Fibroblast of the conjunctiva (primary cell): ENCODE data around the gene TDRD9.
"Not testable (repeated sequence)": the region's sequence is repeated elsewhere in the genome, so short reads cannot be mapped to it uniquely, and the experiment has no call there.

ENCODE experiments used
- DNase-seq: peaks from one replicate; pipeline ENCODE4 v3.0.0-alpha.2; 2010; ENCODE audit warnings: low read depth

The TDRD9 gene

DNA sequence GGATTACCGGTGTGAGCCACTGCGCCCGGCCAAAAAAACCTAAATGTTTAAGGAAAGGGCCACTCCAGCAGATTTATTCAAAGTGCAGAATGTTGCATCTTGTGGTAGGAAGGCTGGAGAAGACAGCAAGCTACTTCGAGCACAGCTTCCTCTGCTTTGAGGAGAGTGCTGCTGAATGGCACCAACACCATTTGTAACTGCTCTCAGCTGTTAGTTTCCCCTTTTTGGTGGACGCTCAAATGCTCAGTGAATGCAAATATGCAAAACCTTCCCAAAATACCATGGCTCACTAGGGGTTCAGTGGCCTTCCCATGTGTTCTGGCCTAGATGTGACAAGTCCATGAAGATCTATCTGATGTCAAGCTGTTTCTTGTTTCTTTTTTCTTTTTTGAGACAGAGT is 2.9 kb upstream of the TDRD9 start:
- no peak for DNase-seq

DNA sequence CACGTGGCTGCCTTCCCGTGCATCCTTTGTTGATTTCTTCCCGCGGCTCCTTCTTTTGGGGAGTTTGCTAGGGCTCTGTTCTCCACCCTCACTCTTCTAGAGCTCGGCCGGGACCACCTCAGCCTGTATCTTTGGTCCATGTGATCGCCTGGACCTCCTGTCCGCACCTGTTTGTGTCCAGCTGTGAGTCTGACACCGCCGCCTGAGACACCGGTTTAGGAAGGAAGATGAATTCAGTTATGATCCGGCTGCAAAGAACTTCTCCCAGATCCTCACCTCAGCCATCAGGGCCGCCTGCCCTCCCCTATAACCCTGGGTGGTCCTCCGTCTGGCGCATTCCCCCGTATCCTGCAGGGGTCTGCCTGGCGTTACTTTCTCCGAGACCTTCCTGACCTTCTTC is 690 bp upstream of the TDRD9 start:
- DNase-seq = no peak

DNA sequence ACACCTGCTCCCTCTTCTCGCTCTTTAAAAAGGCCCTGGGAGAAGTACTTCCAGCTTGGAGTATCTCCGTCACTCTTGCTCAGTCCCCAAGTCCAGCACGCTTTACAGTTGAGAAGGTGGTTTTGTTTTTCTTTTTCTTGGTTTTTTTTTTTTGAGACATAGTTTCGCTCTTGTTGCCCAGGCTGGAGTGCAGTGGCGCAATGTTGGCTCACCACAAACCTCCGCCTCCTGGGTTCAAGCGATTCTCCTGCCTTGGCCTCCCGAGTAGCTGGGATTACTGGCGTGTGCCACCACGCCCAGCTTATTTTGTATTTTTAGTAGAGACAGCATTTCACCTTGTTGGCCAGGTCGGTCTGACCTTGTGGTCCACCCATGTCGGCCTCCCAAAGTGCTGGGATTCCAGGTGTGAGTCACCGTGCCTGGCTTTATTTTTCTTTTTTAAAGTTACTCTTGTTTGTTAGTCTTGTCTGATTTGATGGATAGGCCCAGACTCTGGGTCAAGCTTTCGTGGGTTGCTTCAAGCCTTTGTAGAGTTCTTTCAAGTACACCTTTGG is 1.9 kb downstream of the TDRD9 start:
- no peak for DNase-seq

DNA sequence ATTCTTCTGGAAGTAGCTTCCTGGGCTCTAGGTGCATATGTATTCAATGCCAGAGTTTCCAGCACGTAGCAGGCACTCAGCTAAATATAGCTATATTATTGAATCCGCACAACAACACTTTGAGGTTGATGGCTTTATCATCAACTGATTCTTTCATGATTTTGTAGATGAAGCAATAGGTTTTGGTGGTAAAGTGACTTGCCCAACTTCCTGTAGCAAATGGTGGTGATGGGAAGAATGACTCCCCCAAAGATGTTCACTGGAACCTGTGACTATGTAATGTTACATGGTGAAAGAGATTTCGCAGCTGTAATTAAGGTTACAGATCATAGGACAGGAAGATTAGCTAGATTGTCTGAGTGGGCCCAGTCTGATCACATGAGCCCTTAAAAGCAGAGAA is 3.2 kb downstream of the TDRD9 start:
- DNase-seq = no peak

DNA sequence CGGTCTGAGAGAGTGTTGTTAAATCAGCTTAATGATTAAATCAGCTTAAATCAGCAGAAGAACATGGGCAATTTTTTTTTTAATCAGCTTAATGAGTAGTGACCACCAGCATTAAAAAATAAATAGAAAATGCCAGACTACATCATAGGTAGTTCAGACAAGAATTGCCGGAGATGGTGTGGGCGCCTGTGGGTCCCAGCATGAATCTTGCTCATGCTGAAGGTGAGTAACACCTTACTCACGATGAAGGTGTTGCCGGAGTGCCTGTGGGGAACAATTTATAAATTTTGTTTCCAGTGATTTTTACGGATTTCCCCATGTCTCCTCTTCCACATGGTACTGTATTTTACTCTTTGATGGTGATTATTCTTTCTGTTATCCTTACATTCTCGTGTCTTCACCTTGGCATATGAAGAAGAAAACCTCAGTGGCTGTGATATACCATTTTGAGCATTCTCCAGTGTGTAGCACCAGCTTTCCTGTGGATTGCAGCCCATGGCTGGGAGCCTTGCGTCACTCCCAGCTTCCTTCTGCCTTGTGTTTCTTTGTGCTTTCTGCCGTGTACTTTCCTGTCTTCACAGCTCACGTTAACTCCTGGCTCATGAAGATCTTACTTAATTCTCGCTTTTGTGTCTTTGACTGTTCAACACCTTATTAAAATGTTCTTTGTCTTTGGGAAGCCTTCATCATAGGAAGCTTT is 4.7 kb downstream of the TDRD9 start:
- no peak for DNase-seq

DNA sequence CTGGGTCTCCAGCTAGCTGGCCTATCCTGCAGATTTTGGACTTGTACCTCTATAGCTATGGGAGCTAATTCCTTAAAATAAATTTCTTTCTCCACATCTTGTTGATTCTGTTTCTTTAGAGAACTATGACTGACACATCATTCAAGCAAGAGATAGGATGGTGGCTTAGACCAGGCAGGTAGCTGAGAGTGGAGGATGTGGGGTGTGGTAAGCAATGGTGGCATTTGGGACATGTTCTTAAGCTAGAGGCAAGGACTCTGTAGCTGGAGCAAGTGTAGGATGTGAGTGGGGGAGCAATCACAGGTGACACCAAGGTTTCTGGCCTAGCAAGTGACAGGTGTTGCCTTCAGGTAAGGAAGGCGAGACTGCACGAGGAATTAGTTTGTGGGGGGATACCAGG is 6.8 kb downstream of the TDRD9 start:
- no peak for DNase-seq

DNA sequence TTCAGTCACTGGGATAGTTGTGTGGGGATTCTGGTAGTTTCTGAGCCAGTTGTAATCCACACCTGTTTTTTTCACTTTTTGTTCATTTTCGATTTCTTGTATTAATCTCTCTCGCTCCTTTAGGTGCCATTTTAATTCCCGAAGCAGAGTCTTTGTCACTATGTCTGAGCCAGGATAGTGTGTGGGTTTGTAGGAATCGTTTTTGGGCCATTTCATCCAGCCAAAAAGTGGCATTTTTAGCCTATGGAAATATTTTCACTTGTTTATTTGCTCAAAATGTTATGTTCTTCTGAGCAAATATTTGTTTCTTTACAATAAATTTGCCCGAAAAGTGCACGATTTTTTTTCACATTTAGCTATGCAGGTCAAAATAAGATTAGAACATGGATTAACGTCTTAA is 13.2 kb downstream of the TDRD9 start:
- DNase-seq = no peak

DNA sequence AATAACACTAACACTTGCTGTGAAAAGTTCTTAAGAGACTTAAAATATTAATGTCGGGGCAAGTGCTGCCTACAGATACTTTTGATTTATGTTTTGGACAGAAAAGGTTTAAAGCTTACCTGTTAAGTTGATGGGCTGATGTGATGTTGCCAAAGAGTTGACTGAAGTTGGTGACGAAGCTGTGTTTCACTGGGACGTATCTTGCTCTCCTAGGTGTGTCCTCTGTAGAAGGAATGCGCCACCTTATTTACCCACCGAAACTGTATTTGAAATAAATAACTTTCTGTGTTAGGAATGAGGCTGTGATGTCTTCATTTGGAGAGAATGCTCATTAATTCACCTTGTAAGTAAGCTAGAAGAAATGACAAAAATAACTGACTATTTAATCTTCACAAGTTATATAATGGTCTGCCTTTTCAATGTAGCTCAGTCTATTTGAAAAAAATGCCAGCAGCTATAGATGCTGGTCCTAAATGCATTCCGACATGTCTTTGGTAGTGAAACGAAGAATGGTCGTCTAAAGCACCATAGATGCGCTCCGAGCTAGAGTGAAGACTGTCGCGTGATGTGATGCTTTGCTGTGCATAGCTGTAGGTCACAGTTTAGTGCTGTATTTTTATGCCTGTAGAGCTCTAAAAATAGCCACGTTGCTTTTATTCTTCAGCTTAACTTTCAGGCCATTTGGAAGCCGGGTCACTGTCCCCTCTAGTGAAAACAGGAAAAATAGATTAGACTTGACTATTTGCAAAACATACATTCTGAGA is 13.9 kb downstream of the TDRD9 start, which contains the start of gene RD3L:
Gene RD3L (minus strand): TSS at position 557 of the 764 bp plus-strand sequence. CDS start 834 bp downstream, outside the sequence.
- DNase-seq = no peak

DNA sequence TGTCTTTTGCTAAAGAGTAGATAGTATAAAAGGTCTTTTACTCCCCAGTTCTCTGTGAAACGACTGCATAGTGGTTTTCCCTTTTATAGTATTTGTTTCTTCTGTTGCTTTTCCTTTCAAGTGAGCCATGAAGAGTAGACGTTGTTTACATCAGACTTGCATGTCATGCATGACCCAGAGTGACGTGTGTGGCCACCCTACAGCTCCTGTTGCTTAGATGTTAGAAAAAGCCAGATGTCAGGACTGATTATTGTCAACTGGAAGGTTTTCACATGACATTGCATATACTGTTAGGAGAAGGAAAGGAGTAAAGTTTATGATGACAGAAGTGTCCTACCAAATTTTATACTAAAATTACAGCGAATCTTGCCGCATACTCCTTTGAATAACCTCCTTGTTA is 15.4 kb downstream of the TDRD9 start:
- no peak for DNase-seq

DNA sequence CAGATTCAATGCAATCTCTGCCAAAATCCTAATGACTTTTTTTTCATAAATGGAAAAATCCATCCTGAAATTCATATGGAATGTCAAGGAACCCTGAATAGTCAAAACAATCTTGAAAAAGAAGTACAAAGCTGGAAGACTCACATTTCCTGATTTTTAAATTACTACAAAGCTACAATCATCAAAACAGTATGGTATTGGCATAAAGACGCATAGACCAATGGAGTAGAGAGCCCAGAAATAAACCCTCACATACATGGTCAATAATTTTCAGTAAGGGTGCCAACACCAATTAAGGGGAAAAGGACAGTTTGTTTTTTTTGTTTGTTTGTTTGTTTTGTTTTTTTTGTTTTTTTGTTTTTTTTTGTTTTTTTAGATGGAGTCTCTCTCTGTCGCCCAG is 18.7 kb downstream of the TDRD9 start:
- no peak for DNase-seq

DNA sequence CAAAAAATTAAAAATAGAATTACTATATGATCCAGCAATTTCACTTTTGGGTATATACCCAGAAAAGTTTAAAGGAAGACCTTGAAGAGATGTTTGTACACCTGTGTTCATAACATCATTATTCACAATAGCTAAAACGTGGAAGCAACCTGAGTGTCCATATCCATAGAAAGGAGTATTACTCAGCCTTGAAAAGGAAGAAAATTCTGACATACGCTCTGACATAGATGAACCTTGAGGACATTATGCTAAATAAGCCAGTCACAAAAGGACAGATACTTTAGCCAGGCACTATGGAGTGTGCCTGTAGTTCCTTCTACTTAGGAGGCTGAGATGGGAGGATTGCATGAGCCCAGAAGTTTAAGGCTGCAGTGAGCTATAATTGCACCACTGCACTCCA is 20.2 kb downstream of the TDRD9 start:
- DNase-seq = no peak

DNA sequence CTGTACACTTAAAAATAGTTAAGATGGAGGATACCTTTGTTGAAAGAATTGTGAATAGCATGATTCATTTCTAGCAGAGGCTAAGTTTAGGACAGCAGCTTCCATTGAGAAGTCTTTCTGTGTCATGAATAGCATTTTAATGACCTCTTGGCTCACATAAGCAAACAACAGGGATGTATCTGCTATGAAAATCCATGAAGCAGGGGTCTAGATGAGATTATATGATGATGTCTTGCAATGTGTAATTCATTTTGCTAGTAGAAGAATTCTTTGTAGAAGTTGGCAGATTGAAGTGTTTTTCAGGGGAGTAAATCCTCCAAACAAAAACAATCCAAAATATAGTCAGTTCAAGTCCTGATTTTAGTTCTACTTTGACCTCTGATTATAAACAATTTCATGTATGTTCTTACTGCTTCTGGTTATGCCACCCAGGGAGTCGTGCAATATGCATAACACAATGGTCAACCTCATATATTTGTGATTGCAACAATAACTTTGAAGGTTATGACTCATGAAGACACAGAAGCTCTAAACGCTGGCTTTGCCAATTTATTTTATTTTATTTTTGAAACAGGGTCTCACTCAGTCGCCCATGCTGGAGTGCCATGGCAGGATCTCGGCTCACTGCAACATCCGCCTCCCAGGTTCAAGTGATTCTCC is 21.0 kb downstream of the TDRD9 start:
- DNase-seq = no peak

DNA sequence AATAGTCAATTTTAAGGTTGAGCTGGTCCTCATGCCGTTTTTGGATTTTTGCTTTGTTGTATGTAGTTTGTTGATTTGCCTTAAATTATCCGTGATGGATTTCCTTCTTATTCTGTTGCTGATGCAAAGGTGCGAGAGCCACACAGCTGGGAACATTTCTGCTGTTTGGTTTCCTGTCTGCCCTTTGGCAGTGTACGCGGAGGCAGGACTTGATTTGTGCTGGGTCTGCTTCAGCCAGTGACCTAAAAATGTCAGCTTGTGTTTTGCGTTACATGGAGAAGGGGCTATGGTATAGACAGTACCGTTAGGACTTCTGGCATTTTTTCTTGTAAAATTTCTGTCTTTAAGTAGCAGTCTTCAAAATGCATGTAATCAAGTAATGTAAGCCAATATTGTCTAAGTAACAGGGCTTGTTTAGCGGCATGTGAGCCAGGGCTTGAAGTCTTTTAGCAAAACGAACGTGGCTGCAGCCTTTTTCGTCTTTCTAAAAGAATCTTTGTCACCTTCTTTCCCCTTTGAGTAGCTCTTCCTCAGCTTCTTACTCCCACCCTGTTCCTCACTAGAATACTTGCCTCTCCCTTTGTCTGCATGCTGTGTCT is 32.3 kb downstream of the TDRD9 start:
- DNase-seq = no peak

DNA sequence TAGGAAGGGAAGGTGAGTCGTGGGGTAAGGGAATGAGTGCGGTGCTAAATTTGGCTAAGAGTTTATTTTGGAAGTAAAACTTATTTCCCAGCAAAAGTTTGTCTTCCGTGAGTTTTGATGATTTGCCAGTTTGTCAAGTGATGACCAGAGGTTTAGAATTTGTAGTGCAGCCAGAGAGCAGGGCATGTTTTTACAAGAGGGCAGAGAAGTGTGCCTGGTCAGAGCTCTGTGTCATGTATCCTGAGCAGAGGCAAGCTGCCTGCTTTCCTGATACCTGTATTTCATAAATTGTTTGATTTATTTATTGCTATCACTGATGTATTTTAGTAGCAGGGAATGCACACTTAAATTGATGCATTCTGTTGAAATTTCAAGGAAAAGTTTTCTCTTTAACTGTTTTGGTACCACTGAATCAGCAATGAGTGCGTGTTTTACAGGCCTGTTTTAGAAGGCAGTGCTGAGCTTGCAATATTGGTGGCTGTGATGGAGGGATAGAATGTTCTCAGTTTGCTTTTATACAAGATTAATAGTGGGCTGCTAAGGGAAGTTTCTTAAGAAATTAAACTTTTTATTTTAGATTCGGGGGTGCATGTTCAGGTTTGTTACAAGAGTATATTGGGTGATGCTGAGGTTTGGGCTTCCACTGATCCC is 33.8 kb downstream of the TDRD9 start:
- DNase-seq = no peak

DNA sequence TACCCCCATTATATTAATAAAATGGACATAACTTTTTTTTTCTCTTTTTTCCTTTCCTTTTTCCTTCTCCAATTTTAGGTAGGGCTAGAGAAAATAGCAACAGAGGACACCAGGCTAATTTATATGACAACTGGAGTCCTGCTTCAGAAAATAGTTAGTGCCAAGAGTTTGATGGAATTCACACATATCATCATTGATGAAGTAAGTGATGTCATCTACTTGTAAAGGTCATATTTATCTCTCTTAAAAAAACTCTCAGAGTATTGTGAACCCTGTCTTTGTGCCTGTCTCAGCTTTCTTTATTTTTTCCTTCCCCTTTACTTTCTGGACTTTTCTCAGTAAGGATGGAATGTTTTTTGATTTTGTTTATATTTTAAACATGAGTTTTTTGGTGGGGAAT is 38.4 kb downstream of the TDRD9 start:
- DNase-seq = no peak

DNA sequence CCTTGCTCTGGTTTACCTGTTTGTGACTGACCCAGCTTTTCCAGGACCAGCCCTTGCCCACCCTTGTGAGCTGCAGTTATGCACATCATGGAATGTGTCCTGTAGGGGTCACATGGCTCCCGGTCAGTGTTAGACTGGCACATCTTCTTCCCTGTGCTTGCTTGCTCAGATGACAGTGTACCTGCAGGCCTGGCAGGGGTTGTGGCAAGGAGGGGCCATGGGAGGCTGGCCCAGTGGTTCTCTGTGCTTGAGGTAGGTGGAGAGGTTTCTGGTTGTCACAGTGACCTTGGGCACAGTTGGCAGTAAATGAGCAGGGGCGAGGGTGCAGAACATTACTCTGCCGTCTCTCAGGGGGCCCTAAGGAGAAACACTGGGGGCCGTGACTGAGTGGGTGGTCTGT is 41.7 kb downstream of the TDRD9 start:
- no peak for DNase-seq

DNA sequence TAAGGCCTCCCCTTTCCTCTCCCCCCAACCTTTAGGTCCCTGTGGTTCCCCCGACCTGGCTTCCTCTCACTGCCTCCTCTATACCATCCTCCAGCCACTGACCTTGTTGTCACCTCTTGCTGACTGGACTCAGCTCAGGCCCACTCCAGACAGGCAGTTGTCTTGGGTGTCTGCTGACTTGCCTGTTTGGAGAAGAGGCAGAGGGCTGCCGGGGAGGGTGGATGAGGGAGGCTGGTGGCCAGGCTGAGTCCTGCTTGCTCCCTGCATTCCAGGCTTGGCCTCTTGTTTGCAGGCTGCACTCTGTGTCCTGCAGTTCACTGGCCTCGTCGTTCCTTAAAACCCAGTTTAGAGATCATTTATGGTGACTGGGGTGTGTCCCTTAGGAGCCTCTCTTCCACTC is 45.1 kb downstream of the TDRD9 start:
- no peak for DNase-seq

DNA sequence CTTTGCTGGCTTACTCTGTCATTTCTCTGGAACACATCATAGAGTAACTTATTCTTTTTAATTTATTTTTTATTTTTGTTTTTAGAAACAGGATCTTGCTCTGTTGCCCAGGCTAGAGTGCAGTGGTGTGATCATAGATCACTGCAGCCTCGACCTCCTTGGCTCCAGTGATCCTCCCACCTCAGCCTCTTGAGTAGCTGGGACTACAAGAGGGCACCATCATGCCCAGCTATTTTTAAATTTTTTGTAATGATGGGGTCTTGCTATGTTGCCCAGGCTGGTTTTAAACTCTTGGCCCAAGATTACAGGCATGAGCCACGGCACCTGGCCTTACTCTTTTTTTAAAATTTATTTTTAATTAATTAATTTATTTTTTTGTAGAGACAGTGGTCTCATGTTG is 46.3 kb downstream of the TDRD9 start:
- no peak for DNase-seq

DNA sequence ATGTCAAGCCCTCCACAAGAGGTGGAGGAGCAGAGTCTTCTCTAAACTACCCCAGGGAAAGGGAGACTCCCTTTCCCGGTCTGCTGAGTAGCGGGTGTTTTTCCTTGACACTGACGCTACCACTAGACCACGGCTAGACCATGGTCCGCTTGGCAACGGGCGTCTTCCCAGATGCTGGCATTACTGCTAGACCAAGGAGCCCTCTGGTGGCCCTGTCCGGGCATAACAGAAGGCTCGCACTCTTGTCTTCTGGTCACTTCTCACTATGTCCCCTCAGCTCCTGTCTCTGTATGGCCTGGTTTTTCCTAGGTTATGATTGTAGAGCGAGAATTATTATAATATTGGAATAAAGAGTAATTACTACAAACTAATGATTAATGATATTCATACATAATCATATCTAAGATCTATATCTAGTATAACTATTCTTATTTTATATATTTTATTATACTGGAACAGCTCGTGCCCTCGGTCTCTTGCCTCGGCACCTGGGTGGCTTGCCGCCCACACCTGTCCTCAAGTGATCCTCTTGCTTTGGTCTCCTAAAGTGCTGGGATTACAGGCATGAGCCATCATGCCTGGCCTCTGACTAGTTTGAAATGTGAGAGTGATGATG is 52.5 kb downstream of the TDRD9 start:
- DNase-seq = not testable (repeated sequence)

DNA sequence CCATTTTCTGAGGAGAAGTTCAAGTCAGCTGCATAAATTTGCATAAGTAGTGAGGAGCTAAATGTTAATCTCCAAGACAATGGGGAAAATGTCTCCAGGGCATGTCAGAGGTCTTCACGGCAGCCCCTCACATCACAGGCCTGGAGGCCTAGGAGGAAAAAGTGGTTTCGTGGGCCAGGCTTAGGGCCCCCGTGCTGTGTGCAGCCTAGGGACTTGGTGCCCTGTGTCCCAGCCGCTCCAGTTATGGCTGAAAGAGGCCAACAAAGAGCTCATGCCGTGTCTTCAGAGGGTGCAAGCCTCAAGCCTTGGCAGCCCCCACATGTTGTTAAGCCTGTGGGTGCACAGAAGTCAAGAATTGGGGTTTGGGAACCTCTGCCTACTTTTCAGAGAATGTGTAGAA is 55.9 kb downstream of the TDRD9 start:
- DNase-seq = no peak

DNA sequence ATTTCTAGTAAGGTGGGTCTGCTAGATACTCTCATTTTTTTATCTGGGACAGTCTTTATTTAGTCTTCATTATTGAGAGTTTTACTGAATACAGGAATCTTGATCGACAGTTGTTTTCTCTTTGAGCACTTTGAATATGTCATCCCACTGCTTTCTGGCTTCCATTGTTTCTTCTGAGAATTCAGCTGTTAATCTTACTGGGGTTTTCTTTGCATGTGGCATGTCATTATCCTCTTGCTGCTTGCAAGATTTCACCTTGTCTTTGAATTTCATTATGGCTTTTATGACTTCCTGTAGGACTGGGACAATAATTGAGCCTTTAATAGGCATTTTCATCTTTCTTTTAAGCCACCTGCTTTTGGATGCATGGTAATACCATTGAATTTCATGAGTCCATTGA is 60.8 kb downstream of the TDRD9 start:
- DNase-seq = no peak

DNA sequence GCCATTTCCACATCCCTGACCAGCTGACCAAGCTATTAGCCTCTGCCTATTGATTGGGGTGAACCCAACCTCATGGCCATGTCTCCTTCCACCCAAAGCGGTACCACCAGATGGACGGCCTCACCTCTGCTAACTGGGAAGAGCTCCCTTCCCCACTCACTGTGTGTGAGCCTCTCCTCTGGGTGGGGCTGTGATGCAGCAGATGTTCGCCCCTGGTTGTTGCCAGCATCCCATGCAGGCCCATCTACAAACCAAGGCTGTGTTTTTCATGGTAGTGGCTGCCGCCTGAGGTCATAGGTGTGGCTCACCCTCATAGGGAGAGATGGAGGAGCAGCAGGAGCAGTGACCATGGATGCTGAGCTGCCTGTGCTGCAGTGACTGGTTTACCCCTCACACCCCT is 61.7 kb downstream of the TDRD9 start:
- no peak for DNase-seq
